BLaER1 treated with 17β-estradiol and CSF1 and Interleukin-3, amounts not matched to agents 10 nM and 100 nM (cell line): ENCODE measurements around the gene EHD1.

Experiments
- H3K27ac ChIP-seq, 11 experiments: shearing (Covaris generic); formaldehyde crosslinking; 2 replicates each; pipeline ENCODE4 v1.8.1; 2022
- H3K27me3 ChIP-seq, 11 experiments: shearing (Covaris generic); formaldehyde crosslinking; 2 replicates each; pipeline ENCODE4 v1.8.1; 2022
- H3K36me3 ChIP-seq, 11 experiments: shearing (Covaris generic); formaldehyde crosslinking; 2 replicates each; pipeline ENCODE4 v1.8.1; 2022
- H3K4me1 ChIP-seq, 10 experiments: shearing (Covaris generic); formaldehyde crosslinking; 2 replicates each; pipeline ENCODE4 v1.8.1; 2022
- H3K4me2 ChIP-seq, 11 experiments: shearing (Covaris generic); formaldehyde crosslinking; 2 replicates each; pipeline ENCODE4 v1.8.1; 2022
- H3K4me3 ChIP-seq, 10 experiments: shearing (Covaris generic); formaldehyde crosslinking; 2 replicates each; pipeline ENCODE4 v1.8.1; 2022
- H3K9ac ChIP-seq, 11 experiments: shearing (Covaris generic); formaldehyde crosslinking; 2 replicates each; pipeline ENCODE4 v1.8.1; 2022
- H3K9me3 ChIP-seq, 11 experiments: shearing (Covaris generic); formaldehyde crosslinking; replicated peaks in 1 of 11; 2 replicates each; pipeline ENCODE4 v1.8.1; 2022
- H4K20me1 ChIP-seq, 11 experiments: shearing (Covaris generic); formaldehyde crosslinking; 2 replicates each; pipeline ENCODE4 v1.8.1; 2022
- Cebpa-rat ChIP-seq, 11 experiments: shearing (Covaris generic); IDR thresholded peaks; 2 replicates each; pipeline ENCODE4 v1.8.1; 2022

The EHD1 gene

DNA sequence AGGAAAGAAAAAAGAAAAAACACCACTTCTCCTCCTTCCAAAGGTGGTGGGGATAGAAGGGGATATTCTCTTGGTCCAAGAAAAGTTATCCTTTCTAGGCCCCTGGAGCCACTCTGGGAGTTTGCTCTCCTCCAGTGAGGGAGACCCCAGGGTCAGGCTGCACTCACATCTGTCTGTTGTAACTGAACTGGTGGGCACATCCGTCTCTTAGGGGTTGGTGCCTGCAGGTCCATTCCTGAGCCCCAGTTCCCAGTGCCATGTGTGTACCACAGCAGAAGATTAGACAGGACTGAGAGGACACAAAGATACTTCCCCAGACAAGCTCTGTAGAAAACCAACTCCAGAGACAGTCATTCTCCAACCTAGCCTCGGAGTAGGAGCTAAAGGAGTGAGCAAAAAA is 41.7 kb upstream of the EHD1 start:
- H3K4me2 ChIP-seq, result peak overlapping the region; percentile 80 to 97 (median 87)
- peaks cover 0 to 15% (median 0%) of the 10 kb centered on the region in 11 experiments; a peak in 6 of 22 replicates for H4K20me1 ChIP-seq
- H3K4me1 ChIP-seq, result peaks cover 55 to 89% (median 74%) of the 10 kb centered on the region in 10 experiments
- H3K27ac ChIP-seq, result peak overlapping the region in 7 of 11 experiments; percentile 29 to 74 (median 49); a peak in 14 of 22 replicates
- TF ChIP-seq Cebpa-rat (IDR thresholded peaks at IDR 0.05), result no peak
- H3K36me3 ChIP-seq, result no peaks in the 10 kb centered on the region
- H3K27me3 ChIP-seq, result peaks cover 0 to 3% (median 0%) of the 10 kb centered on the region in 11 experiments; a peak in 3 of 22 replicates
- no peaks in the 10 kb centered on the region for H3K9me3 ChIP-seq
- peak overlapping the region in 10 of 11 experiments; percentile 1 to 76 (median 42); a peak in 16 of 22 replicates for H3K9ac ChIP-seq
- peak overlapping the region in 4 of 10 experiments; percentile 1 to 34 (median 26); a peak in 5 of 20 replicates for H3K4me3 ChIP-seq

DNA sequence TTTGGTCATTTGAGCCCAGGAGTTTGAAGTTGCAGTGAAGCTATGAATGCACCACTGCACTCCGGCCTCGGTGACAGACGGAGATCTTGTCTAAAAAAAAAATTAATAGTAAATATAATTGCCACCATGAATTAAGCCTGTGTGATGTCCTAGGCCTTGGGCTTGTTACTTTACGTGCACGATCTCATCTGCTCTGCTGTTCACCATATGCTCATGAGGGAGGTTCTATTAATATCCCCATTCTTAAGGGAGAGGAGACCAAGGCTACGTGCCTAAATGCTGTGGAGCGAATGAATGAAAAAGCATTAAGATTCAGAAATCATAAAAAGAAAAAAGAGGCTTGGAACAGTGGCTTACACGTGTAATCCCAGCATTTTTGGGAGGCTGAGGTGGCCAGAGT is 41.2 kb upstream of the EHD1 start:
- no peak for TF ChIP-seq Cebpa-rat (IDR thresholded peaks at IDR 0.05)
- Histone ChIP-seq H3K4me3 (peak overlapping the region in 3 of 10 experiments; percentile 11 to 34 (median 28); a peak in 3 of 20 replicates), H3K27ac (peak overlapping the region in 7 of 11 experiments; percentile 29 to 74 (median 49); a peak in 13 of 22 replicates), H3K9ac (peak overlapping the region in 9 of 11 experiments; percentile 1 to 76 (median 44); a peak in 14 of 22 replicates), H4K20me1 (peaks cover 0 to 15% (median 0%) of the 10 kb centered on the region in 11 experiments; a peak in 6 of 22 replicates), H3K27me3 (no peaks in the 10 kb centered on the region; a peak in 1 of 22 replicates), H3K36me3 (no peaks in the 10 kb centered on the region), H3K4me2 (peak overlapping the region; percentile 80 to 97 (median 87)), H3K9me3 (no peaks in the 10 kb centered on the region), H3K4me1 (peaks cover 55 to 84% (median 72%) of the 10 kb centered on the region in 10 experiments)

DNA sequence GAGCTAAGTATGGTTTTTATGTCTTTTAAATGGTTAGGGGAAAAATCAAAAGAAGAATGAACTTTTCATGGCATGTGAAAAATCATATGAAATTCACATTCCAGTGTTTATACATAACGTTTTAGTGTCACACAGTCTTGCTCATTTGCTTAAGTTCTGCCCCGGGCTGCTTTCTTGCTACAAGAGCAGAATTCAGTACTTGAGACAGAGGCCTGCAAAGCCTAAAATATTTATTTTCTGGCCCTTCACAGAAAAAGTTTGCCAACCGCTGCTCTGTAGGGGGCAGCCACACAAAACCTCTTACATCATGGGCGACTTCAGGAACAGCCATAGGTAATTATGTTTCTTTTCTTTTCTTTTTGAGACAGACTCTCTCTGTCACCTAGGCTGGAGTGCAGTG is 39.6 kb upstream of the EHD1 start:
- Histone ChIP-seq H4K20me1 (peaks cover 0 to 18% (median 0%) of the 10 kb centered on the region in 11 experiments; a peak in 6 of 22 replicates), H3K4me2 (peak overlapping the region; percentile 80 to 97 (median 87)), H3K4me3 (peak overlapping the region; percentile 55 to 91 (median 71)), H3K9me3 (no peaks in the 10 kb centered on the region), H3K27me3 (no peaks in the 10 kb centered on the region), H3K36me3 (peaks cover 13 to 16% (median 15%) of the 10 kb centered on the region in 11 experiments), H3K9ac (peak overlapping the region; percentile 52 to 87 (median 74)), H3K4me1 (peaks cover 46 to 69% (median 58%) of the 10 kb centered on the region in 10 experiments), H3K27ac (peak overlapping the region; percentile 1 to 74 (median 57); a peak in 19 of 22 replicates)
- TF ChIP-seq Cebpa-rat (IDR thresholded peaks at IDR 0.05), result no peak

DNA sequence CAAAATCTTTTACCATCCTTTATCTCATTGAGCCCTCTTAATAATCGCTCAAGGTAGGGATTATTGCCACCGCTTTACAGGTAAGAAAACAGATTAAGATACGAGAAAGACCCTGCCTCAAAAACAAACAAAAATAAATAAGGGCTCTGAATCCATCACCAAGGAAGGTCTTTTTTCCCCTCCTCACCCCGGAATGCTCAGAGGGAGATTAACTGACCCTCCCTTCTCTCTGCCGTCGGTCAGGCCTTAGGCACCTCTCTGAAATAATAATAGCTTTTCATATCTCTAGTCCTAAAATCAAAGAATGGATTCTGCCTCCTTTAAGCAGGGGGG is 39.2 kb upstream of the EHD1 start:
- Histone ChIP-seq H4K20me1 (peaks cover 0 to 18% (median 0%) of the 10 kb centered on the region in 11 experiments; a peak in 6 of 22 replicates), H3K27me3 (no peaks in the 10 kb centered on the region), H3K9me3 (no peaks in the 10 kb centered on the region), H3K4me1 (peaks cover 46 to 65% (median 57%) of the 10 kb centered on the region in 10 experiments), H3K4me3 (peak overlapping the region; percentile 55 to 91 (median 71)), H3K36me3 (peaks cover 17 to 20% (median 19%) of the 10 kb centered on the region in 11 experiments), H3K9ac (peak overlapping the region; percentile 52 to 87 (median 74)), H3K4me2 (peak overlapping the region; percentile 80 to 97 (median 87)), H3K27ac (peak overlapping the region; percentile 1 to 74 (median 57); a peak in 20 of 22 replicates)
- no peak for TF ChIP-seq Cebpa-rat (IDR thresholded peaks at IDR 0.05)

DNA sequence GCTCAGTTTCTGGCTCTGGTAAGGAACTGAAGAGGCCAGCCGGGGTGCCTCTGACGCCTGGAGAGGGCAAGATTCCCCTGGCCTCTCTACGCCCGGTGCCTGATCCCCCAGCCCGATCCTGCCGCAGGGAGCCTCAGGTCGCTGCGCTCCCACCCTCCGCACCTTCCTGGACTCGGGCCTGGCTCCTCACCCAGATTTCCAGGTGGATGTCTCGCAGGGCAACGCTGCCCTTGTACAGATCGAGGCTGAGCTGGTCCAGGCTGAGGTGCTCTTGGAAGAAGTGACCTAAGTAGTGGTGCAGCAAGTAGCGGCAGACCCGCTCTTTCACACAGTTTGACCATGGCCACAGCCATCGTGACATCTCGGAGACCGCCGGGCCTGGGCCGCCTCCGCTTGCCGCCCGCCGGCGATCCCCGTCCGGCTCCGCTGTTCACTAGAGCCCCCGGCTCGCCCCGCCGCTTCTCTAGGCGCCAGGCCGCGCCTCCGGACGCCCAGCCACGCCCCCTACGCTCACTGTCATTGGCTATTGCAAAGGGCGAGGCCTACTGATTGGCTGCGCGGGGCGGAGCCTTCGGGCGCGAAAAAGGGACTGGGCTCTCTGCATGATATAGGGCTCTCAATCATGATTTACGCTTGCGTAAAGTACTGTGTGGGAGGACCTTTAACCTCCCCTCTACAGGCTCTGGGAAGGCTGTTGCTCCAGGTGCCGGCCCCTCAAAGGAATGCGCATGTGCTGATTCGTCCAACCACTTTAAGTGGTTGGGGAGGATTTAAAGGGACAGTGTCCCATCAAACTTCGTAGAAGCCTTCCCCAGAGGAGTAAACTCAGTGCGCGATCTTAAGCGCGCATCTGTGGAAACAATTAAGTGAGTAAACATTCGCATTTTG is 38.6 kb upstream of the EHD1 start, which contains the start of gene ATG2A:
Gene ATG2A, minus strand, starts transcription at position 435 of the 888 bp plus-strand sequence. Its CDS starts 74 bp downstream, at position 361.
- Histone ChIP-seq H3K4me1 (peaks cover 46 to 61% (median 57%) of the 10 kb centered on the region in 10 experiments), H3K9me3 (no peaks in the 10 kb centered on the region), H4K20me1 (peaks cover 0 to 18% (median 0%) of the 10 kb centered on the region in 11 experiments; a peak in 6 of 22 replicates), H3K27ac (peak within 1 kb of the TSS; percentile 57 to 90 (median 86)), H3K36me3 (peaks cover 22 to 26% (median 24%) of the 10 kb centered on the region in 11 experiments), H3K27me3 (no peaks in the 10 kb centered on the region), H3K9ac (peak within 1 kb of the TSS; percentile 87 to 95 (median 91)), H3K4me2 (peak within 1 kb of the TSS; percentile 90 to 98 (median 96)), H3K4me3 (peak within 1 kb of the TSS; percentile 68 to 91 (median 78))
- TF ChIP-seq Cebpa-rat (IDR thresholded peaks at IDR 0.05), result no peak

DNA sequence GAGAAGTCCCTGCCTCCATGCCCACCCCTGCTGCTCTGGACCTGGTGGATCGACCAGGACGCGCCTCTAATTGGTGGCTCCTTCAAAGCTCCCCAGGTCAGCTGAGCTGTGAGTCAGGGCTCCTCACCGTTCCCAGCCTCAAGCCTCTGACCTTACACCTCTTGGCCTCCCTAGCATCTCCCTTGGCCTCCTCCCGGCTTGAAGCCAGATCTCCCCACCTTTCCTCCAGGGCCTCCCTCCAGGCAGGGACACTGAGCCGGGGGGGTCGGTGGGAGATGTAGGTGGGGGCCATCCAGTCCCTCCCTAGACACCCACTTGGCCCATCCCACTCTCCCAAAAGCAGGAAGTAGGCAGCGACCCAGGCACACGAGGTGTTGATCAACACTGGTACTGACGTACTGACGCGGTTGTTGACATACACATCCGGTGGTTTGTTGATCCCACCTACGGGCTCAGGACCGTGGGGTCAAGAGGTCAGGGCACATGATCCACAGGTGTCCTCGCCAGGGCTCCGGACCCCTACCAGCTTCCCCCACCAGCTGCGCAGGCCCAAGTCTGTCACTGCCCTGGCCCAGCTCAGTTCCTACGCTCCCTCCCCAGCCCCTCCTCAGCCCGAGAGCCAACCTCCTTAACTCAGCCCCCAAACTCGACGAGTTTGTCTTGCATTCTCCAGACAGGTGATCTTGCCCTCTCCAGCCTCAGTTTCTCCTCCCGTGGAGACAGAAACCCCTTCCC is 37.8 kb upstream of the EHD1 start:
- H3K4me3 ChIP-seq, result peak overlapping the region; percentile 68 to 91 (median 78)
- TF ChIP-seq Cebpa-rat (IDR thresholded peaks at IDR 0.05), result no peak
- peak overlapping the region; percentile 57 to 90 (median 86) for H3K27ac ChIP-seq
- peaks cover 30 to 34% (median 33%) of the 10 kb centered on the region in 11 experiments for H3K36me3 ChIP-seq
- peak overlapping the region; percentile 87 to 95 (median 91) for H3K9ac ChIP-seq
- no peaks in the 10 kb centered on the region for H3K9me3 ChIP-seq
- no peaks in the 10 kb centered on the region for H3K27me3 ChIP-seq
- H3K4me1 ChIP-seq, result peaks cover 46 to 60% (median 51%) of the 10 kb centered on the region in 10 experiments
- peak overlapping the region; percentile 83 to 98 (median 96) for H3K4me2 ChIP-seq
- peaks cover 0 to 18% (median 4%) of the 10 kb centered on the region in 11 experiments; a peak in 7 of 22 replicates for H4K20me1 ChIP-seq

DNA sequence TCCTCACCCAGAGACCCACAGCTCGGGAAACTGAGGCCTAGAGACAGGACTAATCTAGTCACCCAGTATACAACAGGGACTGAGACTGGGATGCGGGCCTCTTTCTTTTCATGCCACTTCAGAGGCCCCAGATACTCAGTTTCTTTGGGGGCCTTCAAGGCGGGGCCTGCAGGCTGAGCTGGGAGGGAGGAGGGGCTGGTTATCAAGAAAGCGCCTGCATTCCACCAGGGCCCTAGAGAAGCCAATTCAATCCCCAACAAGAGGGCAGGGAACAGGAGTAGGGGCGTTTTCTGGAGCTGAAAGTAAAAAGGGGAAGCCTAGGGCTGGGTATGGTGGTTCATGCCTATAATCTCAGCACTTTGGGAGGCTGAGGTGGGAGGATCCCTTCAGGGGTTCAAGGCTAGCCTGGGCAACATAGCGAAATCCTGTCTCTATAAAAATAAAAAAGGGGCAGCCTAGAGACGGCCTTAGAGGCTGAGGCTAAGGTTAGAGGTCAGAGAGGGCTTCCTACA is 37.0 kb upstream of the EHD1 start:
- H3K27ac ChIP-seq, result peak overlapping the region in 10 of 11 experiments; percentile 77 to 90 (median 86); a peak in 20 of 22 replicates
- peak overlapping the region; percentile 87 to 95 (median 91) for H3K9ac ChIP-seq

DNA sequence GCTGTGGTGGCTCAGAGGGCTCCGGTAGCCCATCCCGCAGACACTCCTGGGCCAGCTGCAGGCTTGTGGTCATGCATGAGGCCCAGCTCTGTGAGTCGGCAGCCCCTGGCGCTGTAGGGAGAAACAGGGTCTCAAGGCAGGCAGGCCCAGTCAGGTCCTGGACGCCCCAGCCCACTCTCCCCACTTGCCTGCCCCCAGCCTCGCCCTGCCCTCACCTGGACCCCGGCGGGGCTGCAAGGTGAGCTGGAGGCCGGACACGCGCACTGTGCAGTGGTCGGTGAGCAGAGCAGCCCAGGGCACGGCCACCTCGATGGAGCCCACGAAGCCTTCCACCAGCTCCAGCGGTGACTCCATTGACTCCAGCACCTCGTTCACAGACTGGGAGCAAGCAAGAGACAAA is 35.7 kb upstream of the EHD1 start:
- H3K36me3 ChIP-seq, result peaks cover 51 to 55% (median 53%) of the 10 kb centered on the region in 11 experiments

More for the DNA sequence above, 37.0 kb upstream of the EHD1 start:
- no peaks in the 10 kb centered on the region for H3K9me3 ChIP-seq
- peaks cover 40 to 53% (median 44%) of the 10 kb centered on the region in 10 experiments for H3K4me1 ChIP-seq
- TF ChIP-seq Cebpa-rat (IDR thresholded peaks at IDR 0.05), result no peak
- H4K20me1 ChIP-seq, result peaks cover 0 to 18% (median 5%) of the 10 kb centered on the region in 11 experiments; a peak in 7 of 22 replicates
- H3K27me3 ChIP-seq, result no peaks in the 10 kb centered on the region
- peaks cover 38 to 42% (median 40%) of the 10 kb centered on the region in 11 experiments for H3K36me3 ChIP-seq
- H3K4me2 ChIP-seq, result peak overlapping the region; percentile 83 to 98 (median 96)
- H3K4me3 ChIP-seq, result peak overlapping the region; percentile 68 to 91 (median 78); a peak in 19 of 20 replicates

More for the DNA sequence above, 35.7 kb upstream of the EHD1 start:
- no peaks in the 10 kb centered on the region for H3K9me3 ChIP-seq
- no peak overlapping the region for H3K4me2 ChIP-seq
- no peak for TF ChIP-seq Cebpa-rat (IDR thresholded peaks at IDR 0.05)
- H3K4me3 ChIP-seq, result no peak overlapping the region
- H3K27me3 ChIP-seq, result no peaks in the 10 kb centered on the region
- H4K20me1 ChIP-seq, result peaks cover 0 to 18% (median 5%) of the 10 kb centered on the region in 11 experiments; a peak in 8 of 22 replicates
- peak overlapping the region in 3 of 11 experiments; percentile 13 to 35 (median 29); a peak in 1 of 22 replicates for H3K9ac ChIP-seq
- H3K4me1 ChIP-seq, result peaks cover 27 to 40% (median 31%) of the 10 kb centered on the region in 10 experiments
- no peak overlapping the region for H3K27ac ChIP-seq
